SK-N-MC (cell line): ENCODE data around the gene OTC.

Experiments
- EZH2 ChIP-seq: fragments of 200-600 bp; sonication (generic); IDR thresholded peaks from one replicate; pipeline ENCODE4 v1.6.1; 2017; ENCODE audit warnings: antibody characterized with exemption
- POLR2AphosphoS5 ChIP-seq: IDR thresholded peaks from 2 replicates; pipeline ENCODE4 v1.6.1; 2012; ENCODE audit warnings: mild to moderate bottlenecking, low read depth, low read length, borderline replicate concordance

GRCh38 chrX:38368774-38369173 lies 16.4 kb downstream of the OTC start:
- TF ChIP-seq EZH2 (no peak), POLR2AphosphoS5 (no peak)
